Uterus (tissue), 4 donors: ENCODE results near the gene CXXC5. TPM values are rescaled to one million over a fixed set of nuclear protein-coding genes. Genes with fewer than 3 reads are reported as not detected.

Source experiments
- DNase-seq, 2 donors: peaks; one replicate each; pipeline ENCODE4 v3.0.0-alpha.2; 2019 to 2020
- H3K27ac ChIP-seq, 2 donors: fragments of 200-600 bp; sonication (generic); 1 replicate in 1 of 2; 2 replicates in 1 of 2; pipeline ENCODE4 v1.5.1; 2016 to 2018
- H3K27me3 ChIP-seq, 2 donors: fragments of 200-600 bp; sonication (generic); one replicate each; pipeline ENCODE4 v1.5.1; 2018 to 2019; ENCODE audit warnings: control low read depth in 1 of 2
- H3K36me3 ChIP-seq, 2 donors: fragments of 200-600 bp; sonication (generic); one replicate each; pipeline ENCODE4 v1.5.1; 2019; ENCODE audit warnings: control low read depth in 1 of 2
- H3K4me1 ChIP-seq, 2 donors: fragments of 200-600 bp; sonication (generic); one replicate each; pipeline ENCODE4 v1.5.1; 2018 to 2019; ENCODE audit warnings: control low read depth in 1 of 2
- H3K4me3 ChIP-seq, 2 donors: fragments of 200-600 bp; sonication (generic); 1 replicate in 1 of 2; 2 replicates in 1 of 2; pipeline ENCODE4 v1.5.1; 2018 to 2019; ENCODE audit warnings: mild to moderate bottlenecking in 1 of 2
- H3K9me3 ChIP-seq, 2 donors: fragments of 200-600 bp; sonication (generic); one replicate each; pipeline ENCODE4 v1.5.1; 2019; ENCODE audit warnings: control low read depth in 1 of 2
- CTCF ChIP-seq, 4 experiments: fragments of 200-600 bp in 2 of 4; fragments of 450-650 bp in 2 of 4; sonication (generic) in 2 of 4; IDR thresholded peaks; one replicate each; pipeline ENCODE4 v1.5.1; 2016 to 2019; ENCODE audit warnings: antibody characterized with exemption in 4 of 4, mild to moderate bottlenecking in 2 of 4, moderate library complexity in 1 of 4
- POLR2A ChIP-seq, 2 donors: fragments of 450-650 bp; IDR thresholded peaks; one replicate each; pipeline ENCODE4 v1.6.1; 2016; ENCODE audit warnings: antibody characterized with exemption in 2 of 2, mild to moderate bottlenecking in 1 of 2, moderate library complexity in 1 of 2
- intact Hi-C: fragments of 100-400 bp; cut with DNase I; formaldehyde crosslinking; loops from one replicate; pipeline ENCODE4 v1.15.1; 2023; ENCODE audit warnings: low total_unique reads
- total RNA-seq, 4 donors: library from RNA; depleted of rRNA in 3 of 4; stranded (reverse); fragments of >200 nt in 3 of 4; gene quantifications; one replicate each; pipeline versions ENCODE4 v1.1.0 to v1.2.4, GENCODE V29; 2014 to 2023
- donor health status: DM: yes; HTN: yes; CAD: no.

CXXC5 gene
- total RNA-seq, 4 donors from 2014 or later = 3.3 to 51.3 (median 35.0) TPM

GRCh38 chr5:139690803-139691629 is 42.9 kb downstream of the CXXC5 start:
- Histone ChIP-seq H3K27me3 (no peaks in the 10 kb centered on the region), H3K4me3 (no peak overlapping the region), H3K9me3 (no peaks in the 10 kb centered on the region), H3K27ac (peak overlapping the region; percentile 34 to 73), H3K4me1 (peaks cover 0 to 21% of the 10 kb centered on the region in 2 donors), H3K36me3 (no peaks in the 10 kb centered on the region)
- intact Hi-C loops = no loop called here
- TF ChIP-seq CTCF (IDR thresholded peaks at IDR 0.05) (no peak), POLR2A (IDR thresholded peaks at IDR 0.05) (no peak)
- no peak for DNase-seq

GRCh38 chr5:139692148-139692547 is 44.0 kb downstream of the CXXC5 start:
- no peak overlapping the region for H3K27ac ChIP-seq
- no peak for DNase-seq
- no peak overlapping the region for H3K4me3 ChIP-seq
- intact Hi-C loops = no loop called here
- TF ChIP-seq POLR2A (IDR thresholded peaks at IDR 0.05) (no peak), CTCF (IDR thresholded peaks at IDR 0.05) (no peak)
- no peaks in the 10 kb centered on the region for H3K27me3 ChIP-seq
- H3K9me3 ChIP-seq = no peaks in the 10 kb centered on the region
- H3K36me3 ChIP-seq = no peaks in the 10 kb centered on the region
- H3K4me1 ChIP-seq = peaks cover 0 to 25% of the 10 kb centered on the region in 2 donors

GRCh38 chr5:139692679-139693308 is 44.6 kb downstream of the CXXC5 start:
- no peak overlapping the region for H3K27ac ChIP-seq
- H3K27me3 ChIP-seq = no peaks in the 10 kb centered on the region
- intact Hi-C loops = no loop called here
- H3K4me1 ChIP-seq = peaks cover 0 to 31% of the 10 kb centered on the region in 2 donors
- no peaks in the 10 kb centered on the region for H3K36me3 ChIP-seq
- no peak overlapping the region for H3K4me3 ChIP-seq
- no peaks in the 10 kb centered on the region for H3K9me3 ChIP-seq
- DNase-seq = no peak
- no peak for TF ChIP-seq POLR2A (IDR thresholded peaks at IDR 0.05)
- no peak for TF ChIP-seq CTCF (IDR thresholded peaks at IDR 0.05)

GRCh38 chr5:139693676-139694364 is 45.7 kb downstream of the CXXC5 start:
- Histone ChIP-seq H3K36me3 (no peaks in the 10 kb centered on the region), H3K4me3 (no peak overlapping the region), H3K4me1 (peaks cover 0 to 42% of the 10 kb centered on the region in 2 donors), H3K9me3 (no peaks in the 10 kb centered on the region), H3K27me3 (no peaks in the 10 kb centered on the region), H3K27ac (no peak overlapping the region)
- TF ChIP-seq CTCF (IDR thresholded peaks at IDR 0.05) (no peak), POLR2A (IDR thresholded peaks at IDR 0.05) (no peak)
- intact Hi-C loops = no loop called here
- DNase-seq = no peak
